PC-3 (cell line): ENCODE results near the gene KCNG2. TPM values are rescaled to one million over a fixed set of nuclear protein-coding genes. Genes with fewer than 3 reads are reported as not detected.

Experiments used
- ATAC-seq: fragments of 200-7000 bp; cut with Tn5 transposase; 2 replicates; pipeline ENCODE4 v1.9.1; 2020; ENCODE audit warnings: mild to moderate bottlenecking, moderate library complexity
- BruUV-seq: library from RNA; stranded (reverse); fragments of 400-500 nt; replicated peaks from 2 replicates; lab custom pipeline; 2021; lab: Mats Ljungman, UMichigan
- CTCF ChIA-PET: fragments of 300-600 bp; sonication (Branson Sonifier 250); formaldehyde crosslinking; loops from one replicate; lab custom pipeline; 2022; ENCODE audit warnings: antibody characterized with exemption; lab: Charles Lee
- POLR2A ChIA-PET: fragments of 300-600 bp; sonication (Branson Sonifier 250); formaldehyde crosslinking; loops from one replicate; lab custom pipeline; 2022; ENCODE audit warnings: antibody characterized with exemption; ENCODE audit not compliant: unreplicated experiment; lab: Charles Lee
- DNase-seq: peaks from one replicate; pipeline ENCODE4 v3.0.0-alpha.2; 2015
- H2AFZ ChIP-seq: fragments of 300-600 bp; sonication (generic); 2 replicates; pipeline ENCODE4 v1.6.0; 2016; ENCODE audit warnings: antibody characterized with exemption, low read length
- H3F3A ChIP-seq: fragments of 300-600 bp; sonication (generic); one replicate; pipeline ENCODE4 v1.6.0; 2017; ENCODE audit warnings: antibody characterized with exemption, low read length, control low read depth, mild to moderate bottlenecking; ENCODE audit not compliant: unreplicated experiment
- H3K27ac ChIP-seq: fragments of 300-600 bp; sonication (generic); 2 replicates; pipeline ENCODE4 v1.5.1; 2016; ENCODE audit warnings: mild to moderate bottlenecking, low read length
- H3K27me3 ChIP-seq: fragments of 300-600 bp; sonication (generic); 2 replicates; pipeline ENCODE4 v1.6.1; 2016; ENCODE audit warnings: low read length, mixed read lengths
- H3K36me3 ChIP-seq: fragments of 300-600 bp; sonication (generic); 2 replicates; pipeline ENCODE4 v1.6.1; 2016; ENCODE audit warnings: low read depth, mixed run types, low read length, mixed read lengths
- H3K4me1 ChIP-seq: fragments of 300-600 bp; sonication (generic); 2 replicates; pipeline ENCODE4 v1.5.1; 2016; ENCODE audit warnings: low read length; ENCODE audit not compliant: insufficient read depth
- H3K4me2 ChIP-seq: fragments of 300-600 bp; sonication (generic); 2 replicates; pipeline ENCODE4 v1.6.0; 2016; ENCODE audit warnings: low read length
- H3K4me3 ChIP-seq: fragments of 300-600 bp; sonication (generic); 2 replicates; pipeline ENCODE4 v1.5.1; 2016; ENCODE audit warnings: mild to moderate bottlenecking, low read length, mixed read lengths
- H3K79me2 ChIP-seq: fragments of 300-600 bp; sonication (generic); 2 replicates; pipeline ENCODE4 v1.6.1; 2017; ENCODE audit warnings: low read length, mixed read lengths
- H3K9ac ChIP-seq: fragments of 300-600 bp; sonication (generic); 2 replicates; pipeline ENCODE4 v1.6.0; 2016; ENCODE audit warnings: mild to moderate bottlenecking, low read length
- H3K9me2 ChIP-seq: fragments of 300-600 bp; sonication (generic); replicated peaks from 2 replicates; pipeline ENCODE4 v1.6.1; 2016; ENCODE audit warnings: mixed run types, low read length, mixed read lengths
- H3K9me3 ChIP-seq: fragments of 300-600 bp; sonication (generic); 2 replicates; pipeline ENCODE4 v1.6.1; 2016; ENCODE audit warnings: low read length, mixed read lengths
- H4K20me1 ChIP-seq: fragments of 300-600 bp; sonication (generic); 2 replicates; pipeline ENCODE4 v1.6.1; 2016; ENCODE audit warnings: low read length, mixed read lengths
- EZH2 ChIP-seq: fragments of 300-600 bp; sonication (generic); IDR thresholded peaks from one replicate; pipeline ENCODE4 v1.6.1; 2017; ENCODE audit warnings: antibody characterized with exemption, mild to moderate bottlenecking, low read length; ENCODE audit not compliant: unreplicated experiment
- EZH2phosphoT487 ChIP-seq: fragments of 300-600 bp; sonication (generic); IDR thresholded peaks from 2 replicates; pipeline ENCODE4 v1.6.1; 2018; ENCODE audit warnings: mild to moderate bottlenecking, antibody characterized with exemption, low read length, borderline replicate concordance
- intact Hi-C: fragments of 100-400 bp; cut with micrococcal nuclease; formaldehyde crosslinking; loops from 2 replicates; pipeline ENCODE4 v1.9.0; 2023
- total RNA-seq: library from RNA; depleted of rRNA; stranded (reverse); fragments of >200 nt; gene quantifications from 2 replicates; pipeline ENCODE4 v1.2.3, GENCODE V29; 2014
- TF ChIP-seq, protein P1 (sequence below): fragments of 300-600 bp; sonication (generic); conservative IDR thresholded peaks from 2 replicates; pipeline ENCODE4 v1.5.1; 2017; ENCODE audit warnings: antibody characterized with exemption, low read depth, mild to moderate bottlenecking, low read length

KCNG2 gene
- total RNA-seq, 1 experiment from 2014 or later = not detected

DNA sequence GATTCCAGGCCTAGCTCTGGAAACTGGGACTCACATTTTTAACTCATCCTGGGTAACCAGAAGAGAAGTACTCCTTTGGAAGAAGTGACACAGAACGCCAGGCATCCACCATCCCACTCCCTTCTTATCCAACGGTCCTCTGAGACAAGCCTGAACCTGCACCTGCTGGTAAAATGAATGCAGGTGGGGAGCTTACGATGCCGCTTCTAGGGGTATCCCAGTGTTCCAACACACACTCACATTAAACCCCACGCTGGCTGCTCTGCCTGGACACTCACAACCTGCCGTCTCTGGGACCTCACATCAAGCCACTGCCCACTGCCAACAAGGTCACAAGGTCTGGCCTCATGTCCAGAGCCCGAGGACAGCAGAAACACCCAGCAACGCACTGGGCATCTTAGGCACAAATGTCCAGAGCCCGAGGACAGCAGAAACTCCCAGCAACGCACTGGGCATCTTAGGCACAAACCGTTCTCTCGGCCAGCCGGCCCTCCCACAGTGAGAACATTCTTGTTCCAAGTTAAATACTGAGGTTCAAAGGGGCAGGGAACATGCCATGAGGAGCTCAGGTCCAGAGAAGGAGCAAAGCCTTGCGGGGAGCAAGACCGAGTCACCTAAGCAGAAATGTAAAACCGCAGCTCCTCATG is 143.9 kb downstream of the KCNG2 start:
- Histone ChIP-seq H3K9me3 (no peaks in the 10 kb centered on the region), H2AFZ (no peak overlapping the region), H4K20me1 (0 out of 2 replicates have a peak, but pooled peaks cover 4% of the 10 kb centered on the region), H3K4me1 (no peaks in the 10 kb centered on the region), H3K9ac (no peak overlapping the region), H3K27ac (no peak overlapping the region), H3K27me3 (no peaks in the 10 kb centered on the region), H3K4me3 (no peak overlapping the region), H3K79me2 (peaks cover 76% of the 10 kb centered on the region), H3K4me2 (no peak overlapping the region), H3F3A (no peaks in the 10 kb centered on the region), H3K9me2 (no peaks in the 10 kb centered on the region), H3K36me3 (no peaks in the 10 kb centered on the region; the same call in 1 of the 2 replicates)
- ATAC-seq = no peak
- no TSS peak for BruUV-seq
- TF ChIP-seq EZH2 (no peak), EZH2phosphoT487 (no peak)
- TF ChIP-seq, protein P1, sequence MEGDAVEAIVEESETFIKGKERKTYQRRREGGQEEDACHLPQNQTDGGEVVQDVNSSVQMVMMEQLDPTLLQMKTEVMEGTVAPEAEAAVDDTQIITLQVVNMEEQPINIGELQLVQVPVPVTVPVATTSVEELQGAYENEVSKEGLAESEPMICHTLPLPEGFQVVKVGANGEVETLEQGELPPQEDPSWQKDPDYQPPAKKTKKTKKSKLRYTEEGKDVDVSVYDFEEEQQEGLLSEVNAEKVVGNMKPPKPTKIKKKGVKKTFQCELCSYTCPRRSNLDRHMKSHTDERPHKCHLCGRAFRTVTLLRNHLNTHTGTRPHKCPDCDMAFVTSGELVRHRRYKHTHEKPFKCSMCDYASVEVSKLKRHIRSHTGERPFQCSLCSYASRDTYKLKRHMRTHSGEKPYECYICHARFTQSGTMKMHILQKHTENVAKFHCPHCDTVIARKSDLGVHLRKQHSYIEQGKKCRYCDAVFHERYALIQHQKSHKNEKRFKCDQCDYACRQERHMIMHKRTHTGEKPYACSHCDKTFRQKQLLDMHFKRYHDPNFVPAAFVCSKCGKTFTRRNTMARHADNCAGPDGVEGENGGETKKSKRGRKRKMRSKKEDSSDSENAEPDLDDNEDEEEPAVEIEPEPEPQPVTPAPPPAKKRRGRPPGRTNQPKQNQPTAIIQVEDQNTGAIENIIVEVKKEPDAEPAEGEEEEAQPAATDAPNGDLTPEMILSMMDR = no peak
- no peak for DNase-seq
- intact Hi-C loops = no loop called here
- POLR2A ChIA-PET = no interaction called here
- CTCF ChIA-PET = interaction anchor here (0.6 kb wide), 1 partner anchor 92 kb away, joined by 3 read pairs; no protein-coding TSS in a partner anchor

DNA sequence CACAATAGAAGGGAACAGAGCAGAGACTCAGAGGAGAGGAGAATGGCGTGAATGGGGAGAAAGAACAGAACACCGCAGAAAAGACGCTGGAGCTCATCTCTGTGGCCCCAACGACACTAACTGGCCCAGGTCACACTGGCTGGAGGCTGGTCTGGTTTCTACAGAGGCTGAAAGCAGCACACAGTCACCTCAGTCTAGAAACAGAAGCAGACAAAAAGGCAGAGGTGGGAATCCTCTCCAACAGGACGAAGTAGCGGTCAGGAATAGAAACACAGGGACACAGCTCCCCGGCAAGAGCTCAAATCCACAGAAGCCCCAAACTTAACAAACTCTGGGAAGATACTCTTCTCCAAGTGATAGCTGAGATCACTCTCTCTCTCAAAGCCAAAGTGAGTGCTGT is 144.5 kb downstream of the KCNG2 start:
- H3K4me3 ChIP-seq = no peak overlapping the region
- DNase-seq (no peak), ATAC-seq (no peak)
- H3K36me3 ChIP-seq = no peaks in the 10 kb centered on the region; the same call in 1 of the 2 replicates
- H3K9me2 ChIP-seq = no peaks in the 10 kb centered on the region
- 0 out of 2 replicates have a peak, but pooled peaks cover 4% of the 10 kb centered on the region for H4K20me1 ChIP-seq
- ChIA-PET POLR2A (no interaction called here), CTCF (interaction anchor here (0.6 kb wide), 1 partner anchor 92 kb away, joined by 3 read pairs; no protein-coding TSS in a partner anchor)
- peaks cover 76% of the 10 kb centered on the region for H3K79me2 ChIP-seq
- H3K9me3 ChIP-seq = no peaks in the 10 kb centered on the region
- intact Hi-C loops = no loop called here
- no peaks in the 10 kb centered on the region for H3F3A ChIP-seq
- BruUV-seq = no TSS peak
- H3K27me3 ChIP-seq = no peaks in the 10 kb centered on the region
- TF ChIP-seq EZH2phosphoT487 (no peak), EZH2 (no peak)
- TF ChIP-seq, protein P1 = no peak
- H3K4me2 ChIP-seq = no peak overlapping the region
- no peak overlapping the region for H2AFZ ChIP-seq
- H3K4me1 ChIP-seq = peaks cover 5% of the 10 kb centered on the region; the same call in 1 of the 2 replicates
- no peak overlapping the region for H3K27ac ChIP-seq
- H3K9ac ChIP-seq = no peak overlapping the region
